CD4-positive, alpha-beta T cell treated with Interleukin-15 for 1 hour (primary cell): ENCODE results near the gene CCDC186.

Experiments
- DNase-seq: peaks from one replicate; pipeline ENCODE4 v3.0.0-alpha.2; 2020

Gene CCDC186

GRCh38 chr10:114173921-114174694 is at the start of gene CCDC186:
CCDC186 (minus strand) TSS chr10:114174203; CDS start chr10:114163268, 10,935 bp downstream.
- peak; percentile 97 for DNase-seq

DNA sequence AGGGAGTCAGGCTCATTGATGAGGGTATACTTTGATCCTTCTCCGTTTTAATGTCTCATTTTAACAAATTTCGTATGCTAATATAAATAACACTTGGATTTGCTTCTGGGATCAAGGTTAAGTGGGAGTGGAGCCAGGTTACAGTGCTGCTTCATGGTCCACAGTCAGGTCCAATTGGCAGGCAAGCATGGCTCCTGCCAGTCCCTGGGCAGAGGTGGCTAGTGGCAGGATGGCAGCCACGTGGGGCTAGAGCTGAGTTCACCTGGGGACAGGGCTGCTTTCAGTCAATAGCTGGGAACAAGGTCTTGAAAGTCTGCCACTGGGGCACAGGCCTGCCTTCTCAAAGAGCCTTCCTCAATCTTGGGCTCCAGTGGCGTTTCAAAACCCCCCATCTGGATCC is 49.1 kb upstream of the CCDC186 start:
- DNase-seq: no peak

DNA sequence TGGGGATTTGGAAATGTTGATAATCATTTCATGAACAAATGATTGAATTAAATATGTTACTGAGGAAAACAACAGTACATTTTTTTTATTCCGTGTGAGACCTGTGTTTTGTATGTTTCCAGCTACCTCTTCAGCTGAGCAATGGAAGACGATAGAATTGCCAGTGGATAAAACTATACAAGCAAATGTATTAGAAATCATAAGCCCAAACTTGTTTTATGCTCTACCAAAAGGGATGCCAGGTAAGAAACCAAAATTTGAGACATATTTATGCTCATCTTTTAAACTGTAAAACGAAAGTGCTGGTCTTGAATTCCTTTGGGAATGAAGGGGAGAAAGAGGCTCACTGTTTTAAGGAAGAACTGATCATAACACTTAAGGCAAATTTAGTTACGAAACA is 47.2 kb upstream of the CCDC186 start:
- no peak for DNase-seq

DNA sequence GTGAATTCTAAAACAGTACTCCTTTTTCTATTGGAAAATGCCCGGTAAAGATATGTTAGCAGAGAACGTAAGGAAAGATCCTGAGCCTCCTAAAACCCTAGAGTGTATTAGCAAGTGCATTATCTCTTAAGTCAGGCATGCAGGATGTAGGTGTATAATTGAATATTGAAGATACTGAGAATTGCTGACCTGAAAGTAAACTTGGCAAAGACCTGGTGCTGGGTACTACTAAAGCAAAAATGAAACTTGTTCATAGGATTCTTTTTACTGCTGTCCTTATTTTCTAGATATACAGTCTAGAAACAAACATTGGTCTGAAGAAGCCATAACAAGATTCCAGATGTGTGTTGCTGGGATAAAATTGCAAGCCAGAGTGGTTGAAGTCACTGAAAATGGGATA is 46.3 kb upstream of the CCDC186 start:
- no peak for DNase-seq

- no peak for DNase-seq
Observed at GRCh38 chr10:114215033-114215432, 41.0 kb upstream of the CCDC186 start.

DNA sequence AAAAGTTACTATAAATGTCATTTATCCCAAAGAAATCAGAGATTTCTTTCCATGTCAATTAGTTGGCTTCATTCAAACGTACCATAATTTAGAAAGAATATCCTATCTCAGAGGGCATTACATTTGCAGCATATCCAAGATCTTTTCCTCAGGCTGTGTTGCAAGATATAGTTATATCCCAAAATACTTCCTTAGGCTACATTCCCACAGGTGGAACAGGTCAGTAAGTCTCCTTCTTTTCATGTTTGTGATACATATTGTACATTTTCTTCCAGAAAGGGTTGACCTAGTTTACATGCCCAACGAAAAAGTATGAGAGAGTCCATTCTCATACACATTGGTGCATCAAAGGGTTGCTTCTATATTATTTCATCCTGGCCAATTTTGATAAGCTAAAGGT is 38.1 kb upstream of the CCDC186 start:
- DNase-seq: no peak

DNA sequence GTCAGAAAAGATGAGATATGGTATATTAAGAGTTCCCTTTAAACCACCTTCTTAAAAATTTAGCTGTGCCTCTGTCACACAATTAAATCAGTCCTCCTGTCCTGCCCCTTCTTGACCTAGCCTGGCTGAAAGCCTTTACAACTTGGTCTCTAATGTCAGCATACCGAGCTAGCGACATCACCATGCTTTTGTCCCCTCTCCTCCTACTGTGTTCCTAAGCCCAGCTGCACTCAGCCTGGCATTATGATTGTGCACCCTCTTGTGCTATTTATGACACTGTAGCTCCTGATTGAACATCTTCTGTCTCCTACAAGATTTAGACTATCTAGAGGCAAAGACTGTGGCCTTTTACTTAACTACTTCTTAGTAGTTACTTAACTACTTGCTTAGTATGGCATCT is 34.3 kb upstream of the CCDC186 start:
- no peak for DNase-seq

DNA sequence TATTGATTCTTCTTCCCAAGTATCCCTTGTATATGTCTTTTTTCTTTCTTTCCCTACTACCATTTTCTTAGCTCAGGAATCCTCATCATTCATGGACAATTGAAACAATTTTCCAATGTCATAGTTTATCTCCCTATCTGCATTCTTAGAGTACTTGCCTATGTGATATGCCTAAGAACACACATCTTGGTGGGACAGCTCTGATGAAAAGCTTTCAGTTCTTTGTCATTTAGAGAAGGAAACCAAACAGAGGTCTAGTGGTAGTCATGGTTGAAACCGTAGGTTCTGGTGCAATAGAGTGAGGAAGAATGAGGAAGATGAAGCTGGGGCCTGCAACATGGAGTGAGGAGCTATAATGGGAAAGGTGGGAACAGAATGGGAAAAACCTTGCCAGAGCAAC is 33.3 kb upstream of the CCDC186 start:
- no peak for DNase-seq

DNA sequence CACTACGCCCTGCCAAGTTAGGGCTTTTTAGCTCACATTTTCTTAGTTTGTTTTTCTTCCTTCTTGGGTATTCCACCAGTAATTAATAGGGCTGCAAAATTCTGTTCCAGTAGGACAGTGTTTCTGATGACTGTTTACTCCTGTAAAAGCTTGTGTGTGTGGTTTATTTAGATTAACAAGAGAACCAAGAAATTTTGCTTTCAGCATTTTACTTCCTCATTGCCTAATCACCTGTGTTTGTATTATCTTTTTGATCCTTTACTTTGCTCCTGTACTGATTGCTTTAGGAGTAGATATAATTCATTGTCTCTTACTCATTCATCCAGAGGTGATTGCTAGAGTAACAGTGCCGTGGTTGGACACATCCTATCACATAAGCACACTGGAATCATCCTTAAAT is 32.9 kb upstream of the CCDC186 start:
- no peak for DNase-seq

DNA sequence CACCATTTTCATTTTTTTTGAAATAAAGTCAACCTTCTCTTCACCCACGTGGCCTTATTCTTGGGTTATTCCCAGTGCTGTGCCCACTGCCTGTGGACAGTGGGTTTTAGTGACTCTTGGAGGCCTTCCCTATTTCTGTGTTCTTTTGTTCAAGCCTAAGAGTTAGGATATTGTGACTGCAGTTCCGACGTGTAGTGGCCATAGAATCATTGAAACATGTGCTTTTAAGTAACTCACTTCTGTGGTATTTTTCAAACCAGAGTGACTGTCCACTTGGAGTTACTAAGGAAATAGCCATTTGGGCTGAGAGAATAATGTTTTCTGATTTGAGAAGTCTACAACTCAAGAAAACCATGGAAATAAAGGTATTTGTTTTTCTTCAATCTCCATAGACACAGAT is 28.8 kb upstream of the CCDC186 start:
- no peak for DNase-seq

DNA sequence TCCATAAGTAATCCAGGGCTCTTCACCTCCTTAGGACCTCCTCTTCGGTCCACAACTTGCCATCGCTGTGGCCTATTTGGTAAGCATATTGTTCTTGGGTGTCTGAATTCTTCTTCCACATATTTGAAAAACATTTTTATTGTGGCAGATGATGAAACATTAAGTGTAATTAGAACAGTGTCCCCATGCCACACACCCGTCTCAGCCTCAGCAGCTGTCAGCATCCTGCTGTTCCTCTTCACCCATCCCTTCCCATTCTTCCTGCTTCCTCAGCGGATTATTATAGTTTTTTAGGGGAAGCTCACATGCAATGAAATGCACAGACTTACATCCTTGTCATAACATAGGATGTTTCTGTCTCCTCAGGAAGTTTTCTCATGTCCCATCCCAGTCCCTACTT is 25.2 kb upstream of the CCDC186 start:
- DNase-seq: no peak

- no peak for DNase-seq
Observed at GRCh38 chr10:114195079-114195478, 21.1 kb upstream of the CCDC186 start.

GRCh38 chr10:114189700-114190099 is 15.7 kb upstream of the CCDC186 start:
- DNase-seq: no peak

- DNase-seq: no peak
Observed at GRCh38 chr10:114188900-114189299, 14.9 kb upstream of the CCDC186 start.

DNA sequence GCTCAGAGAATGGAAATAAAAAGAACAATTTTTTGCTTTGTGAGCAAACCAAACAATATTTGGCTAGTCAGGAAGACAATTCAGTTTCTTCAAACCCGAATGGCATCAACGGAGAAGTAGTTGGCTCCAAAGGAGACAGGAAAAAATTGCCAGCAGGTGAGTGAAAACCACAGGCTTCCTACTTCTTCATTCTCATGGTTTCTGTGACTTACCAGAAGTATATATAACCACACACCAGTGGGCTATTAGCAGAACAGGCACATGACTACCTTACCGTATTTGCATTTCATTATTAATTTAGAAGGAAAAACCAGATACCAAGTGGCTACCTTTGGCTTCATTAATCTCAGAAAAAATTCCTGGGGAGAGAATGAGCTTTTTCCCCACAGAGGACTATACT is 14.0 kb upstream of the CCDC186 start:
- DNase-seq: no peak

DNA sequence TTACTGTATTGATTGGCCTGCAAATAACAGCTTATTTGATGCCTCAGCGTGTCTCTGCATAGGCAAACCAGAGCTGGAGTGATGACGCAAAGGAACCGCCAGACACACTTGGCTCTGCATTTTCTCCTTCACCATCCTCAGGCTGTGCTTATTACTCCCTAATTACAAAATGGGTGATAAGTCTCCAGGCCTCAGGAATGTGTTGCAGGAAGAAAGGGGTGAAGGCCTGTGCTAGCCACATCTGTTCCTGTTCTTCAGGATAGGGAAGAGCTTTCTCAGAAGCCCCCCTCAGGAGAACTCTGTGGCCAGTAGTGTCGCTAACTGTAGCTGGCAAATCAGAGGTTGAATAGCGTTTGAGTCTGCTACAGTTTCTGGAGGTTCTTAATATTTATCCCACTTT is 10.3 kb upstream of the CCDC186 start:
- no peak for DNase-seq

GRCh38 chr10:114183563-114183962 is 9.6 kb upstream of the CCDC186 start:
- DNase-seq: no peak

DNA sequence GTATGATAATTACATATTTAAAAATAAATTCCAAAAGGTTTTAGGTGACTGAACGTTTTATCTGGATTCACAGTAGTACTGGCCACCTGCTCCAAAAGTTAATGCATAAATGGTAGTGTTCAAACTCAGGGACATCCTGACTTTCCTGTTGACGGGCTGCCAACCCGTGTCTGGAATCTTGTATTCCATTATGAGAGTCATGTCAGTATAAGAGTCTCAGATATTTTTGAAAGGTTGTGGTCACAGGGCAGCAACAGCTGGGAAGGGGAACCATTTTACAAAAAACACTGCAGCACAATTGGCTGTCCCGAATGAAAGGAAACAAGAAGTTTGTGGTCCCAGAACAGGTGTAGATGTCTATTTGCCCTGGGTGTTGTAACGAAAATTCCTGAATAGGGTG is 8.0 kb upstream of the CCDC186 start:
- DNase-seq: no peak

- no peak for DNase-seq
Observed at GRCh38 chr10:114180937-114181336, 6.9 kb upstream of the CCDC186 start.

DNA sequence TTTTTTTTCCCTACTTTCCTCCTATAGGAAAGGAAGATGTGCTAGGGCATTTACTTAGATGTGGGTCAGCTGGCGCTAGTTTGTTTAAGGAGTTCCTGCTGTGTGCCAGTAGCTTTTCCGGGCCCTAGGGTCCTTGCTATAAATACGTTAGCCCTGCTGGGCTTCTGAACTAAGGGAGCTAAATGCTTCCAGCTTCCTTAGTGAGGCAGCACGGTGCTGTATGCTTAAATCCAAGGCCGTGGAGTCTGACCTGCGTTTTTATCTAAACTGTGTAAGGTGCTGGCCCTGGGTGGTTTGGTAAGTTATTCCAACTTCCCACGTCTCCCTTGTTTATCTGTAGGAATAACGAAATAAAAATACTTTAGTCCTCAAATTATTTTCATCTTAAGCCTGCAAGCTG is 5.7 kb upstream of the CCDC186 start:
- no peak for DNase-seq

- no peak for DNase-seq
Observed at GRCh38 chr10:114179148-114179547, 5.1 kb upstream of the CCDC186 start, which contains the start of gene TDRD1. TDRD1 (plus strand) TSS chr10:114179353; CDS start chr10:114187832, 8,479 bp downstream.

DNA sequence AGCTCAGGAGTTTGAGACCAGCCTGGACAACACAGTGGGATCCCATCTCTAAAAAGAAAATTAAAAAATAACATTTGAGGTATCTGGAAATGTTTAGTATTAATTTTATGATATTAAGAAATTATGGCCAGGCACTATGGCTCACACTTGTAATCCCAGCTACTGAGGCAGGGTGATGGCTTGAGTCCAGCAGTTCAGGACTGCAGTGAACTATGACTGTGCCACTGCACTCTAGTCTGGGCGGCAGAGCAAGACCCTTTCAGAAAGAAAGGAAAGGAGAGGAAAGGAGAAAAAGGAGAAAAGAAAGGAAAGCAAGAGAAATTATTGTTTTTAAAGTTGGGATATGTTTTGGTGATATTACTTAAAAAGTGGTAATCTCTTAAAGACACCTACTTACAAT is 2.5 kb upstream of the CCDC186 start:
- DNase-seq: no peak

- no peak for DNase-seq
Observed at GRCh38 chr10:114175667-114176066, 1.7 kb upstream of the CCDC186 start.

DNA sequence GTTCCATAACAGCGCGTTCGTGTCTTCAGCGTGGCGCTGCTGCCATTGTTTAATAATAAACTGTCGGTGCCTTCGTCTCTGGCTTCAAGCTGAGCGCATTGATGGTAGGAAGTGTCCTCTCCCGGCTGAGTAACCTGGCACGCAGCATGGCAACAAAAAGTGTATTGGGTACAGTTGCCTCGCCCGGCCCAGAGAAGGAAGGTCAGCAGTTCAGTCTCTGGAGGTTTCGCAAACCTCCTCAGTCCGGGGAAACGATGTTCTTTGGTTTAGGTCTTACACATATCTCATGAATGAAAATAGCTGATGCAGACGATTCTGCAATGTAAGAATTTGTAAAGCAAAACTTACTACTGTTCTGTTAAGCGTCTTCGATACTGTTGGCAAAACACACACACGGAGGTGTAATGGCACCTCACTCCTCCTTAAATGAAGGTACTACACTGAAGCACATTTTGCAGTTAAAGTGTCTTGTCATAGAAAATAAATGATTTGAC is 739 bp upstream of the CCDC186 start:
- peak; percentile 71 for DNase-seq

- DNase-seq: no peak
Observed at GRCh38 chr10:114173603-114173920, 441 bp downstream of the CCDC186 start.
